Cardiac muscle cell (in vitro differentiated cells and primary cell): ENCODE measurements around the gene MSX1. TPM values are rescaled to one million over a fixed set of nuclear protein-coding genes. Genes with fewer than 3 reads are reported as not detected.

Experiments used
- DNase-seq, 2 donors: peaks; one replicate each; pipeline versions ENCODE4 v3.0.0 to v3.0.0-alpha.2; 2010 to 2017; ENCODE audit warnings: low read depth in 1 of 2, low spot score in 1 of 2
- H3K27ac ChIP-seq: fragments of 200-600 bp; sonication (generic); 2 replicates; pipeline ENCODE4 v1.5.1; 2016
- H3K27me3 ChIP-seq: fragments of 200-600 bp; sonication (generic); 2 replicates; pipeline ENCODE4 v1.6.0; 2016; ENCODE audit warnings: control low read depth
- H3K36me3 ChIP-seq: fragments of 200-600 bp; sonication (generic); 2 replicates; pipeline ENCODE4 v1.5.1; 2016; ENCODE audit warnings: control low read depth
- H3K4me1 ChIP-seq: fragments of 200-600 bp; sonication (generic); 2 replicates; pipeline ENCODE4 v1.8.1; 2017; ENCODE audit warnings: low read depth, mild to moderate bottlenecking, mixed run types
- H3K4me3 ChIP-seq: fragments of 200-600 bp; sonication (generic); 2 replicates; pipeline ENCODE4 v1.5.1; 2016; ENCODE audit warnings: mild to moderate bottlenecking
- H3K9me3 ChIP-seq: fragments of 200-600 bp; sonication (generic); 2 replicates; pipeline ENCODE4 v1.5.1; 2017; ENCODE audit warnings: low read depth, mild to moderate bottlenecking, control low read depth
- polyA plus RNA-seq: library from polyadenylated mRNA; unstranded; fragments of >200 nt; fragmentation: Nextera tagmentation; extraction: Ambion mirVana; gene quantifications from 2 replicates; pipeline ENCODE4 v1.2.1, GENCODE V29; 2016
- total RNA-seq: library from RNA; depleted of rRNA; stranded (reverse); fragments of >200 nt; gene quantifications from 2 replicates; pipeline ENCODE4 v1.2.3, GENCODE V29; 2016
- TF ChIP-seq, protein P1 (sequence below): IDR thresholded peaks from 2 replicates; pipeline ENCODE4 v1.5.1; 2012; ENCODE audit warnings: low read depth, mild to moderate bottlenecking, low read length

Gene MSX1
- total and polyA plus RNA-seq, 2 experiments from 2014 or later: 15.6 to 27.5 TPM

DNA sequence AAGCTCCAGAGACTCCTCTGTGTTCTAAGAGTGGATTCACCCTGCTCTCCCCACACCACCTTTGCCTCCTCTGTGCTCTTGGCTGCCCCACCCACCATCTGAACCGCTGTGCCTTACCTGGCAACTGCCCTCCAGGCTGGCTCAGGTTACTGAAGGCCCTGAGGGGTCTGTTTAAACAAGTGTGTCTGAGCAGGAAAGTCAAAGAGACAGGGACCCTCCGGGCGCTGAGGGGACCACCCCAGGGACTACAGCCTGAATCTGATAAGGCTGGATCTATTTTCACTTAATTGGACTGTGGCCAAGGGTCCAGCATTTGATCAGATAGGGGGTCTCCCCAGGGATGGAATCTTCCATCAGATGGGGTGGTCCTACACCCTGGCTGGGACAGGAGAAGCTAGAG lies 10.4 kb upstream of the MSX1 start:
- TF ChIP-seq, protein P1, sequence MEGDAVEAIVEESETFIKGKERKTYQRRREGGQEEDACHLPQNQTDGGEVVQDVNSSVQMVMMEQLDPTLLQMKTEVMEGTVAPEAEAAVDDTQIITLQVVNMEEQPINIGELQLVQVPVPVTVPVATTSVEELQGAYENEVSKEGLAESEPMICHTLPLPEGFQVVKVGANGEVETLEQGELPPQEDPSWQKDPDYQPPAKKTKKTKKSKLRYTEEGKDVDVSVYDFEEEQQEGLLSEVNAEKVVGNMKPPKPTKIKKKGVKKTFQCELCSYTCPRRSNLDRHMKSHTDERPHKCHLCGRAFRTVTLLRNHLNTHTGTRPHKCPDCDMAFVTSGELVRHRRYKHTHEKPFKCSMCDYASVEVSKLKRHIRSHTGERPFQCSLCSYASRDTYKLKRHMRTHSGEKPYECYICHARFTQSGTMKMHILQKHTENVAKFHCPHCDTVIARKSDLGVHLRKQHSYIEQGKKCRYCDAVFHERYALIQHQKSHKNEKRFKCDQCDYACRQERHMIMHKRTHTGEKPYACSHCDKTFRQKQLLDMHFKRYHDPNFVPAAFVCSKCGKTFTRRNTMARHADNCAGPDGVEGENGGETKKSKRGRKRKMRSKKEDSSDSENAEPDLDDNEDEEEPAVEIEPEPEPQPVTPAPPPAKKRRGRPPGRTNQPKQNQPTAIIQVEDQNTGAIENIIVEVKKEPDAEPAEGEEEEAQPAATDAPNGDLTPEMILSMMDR: no peak
- peaks cover 39% of the 10 kb centered on the region for H3K27me3 ChIP-seq
- DNase-seq: no peak

DNA sequence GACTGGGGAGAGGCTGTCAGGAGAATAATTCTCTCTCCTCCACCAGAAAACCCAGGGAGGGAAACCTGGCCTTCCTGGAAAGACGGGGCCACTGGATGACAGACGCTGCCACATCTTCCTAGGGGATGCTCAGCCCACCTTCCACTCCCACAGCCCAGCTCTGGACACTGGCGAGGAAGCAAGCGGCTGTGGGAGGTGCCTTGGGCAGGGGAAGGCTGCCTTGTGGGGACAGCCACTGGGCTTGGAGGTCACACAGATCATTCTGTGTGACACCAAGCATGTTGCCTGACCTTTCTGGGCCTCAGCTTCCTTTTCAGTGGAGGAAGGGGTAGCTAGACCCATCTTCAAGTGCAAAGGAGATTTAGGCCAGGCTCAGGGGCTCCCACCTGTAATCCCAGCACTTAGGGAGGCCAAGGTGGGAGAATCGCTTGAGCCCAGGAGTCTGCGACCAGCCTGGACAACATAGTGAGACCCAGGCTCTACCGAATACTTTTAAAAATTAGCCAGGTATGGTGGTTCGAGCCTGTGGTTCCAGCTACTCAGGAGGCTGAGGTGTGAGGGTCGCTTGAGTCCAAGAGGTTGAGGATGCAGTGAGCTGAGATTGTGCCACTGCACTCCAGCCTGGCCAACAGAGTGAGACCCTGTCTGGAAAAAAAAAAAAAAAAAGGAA lies 9.8 kb upstream of the MSX1 start:
- H3K9me3 ChIP-seq: no peaks in the 10 kb centered on the region
- H3K4me3 ChIP-seq: no peak overlapping the region
- no peak overlapping the region for H3K27ac ChIP-seq
- no peaks in the 10 kb centered on the region for H3K36me3 ChIP-seq
- H3K4me1 ChIP-seq: no peaks in the 10 kb centered on the region
- no peak for DNase-seq
- TF ChIP-seq, protein P1: no peak
- H3K27me3 ChIP-seq: peaks cover 45% of the 10 kb centered on the region

More for the DNA sequence above, 10.4 kb upstream of the MSX1 start:
- Histone ChIP-seq H3K27ac (no peak overlapping the region), H3K4me1 (no peaks in the 10 kb centered on the region), H3K9me3 (no peaks in the 10 kb centered on the region), H3K36me3 (no peaks in the 10 kb centered on the region), H3K4me3 (no peak overlapping the region)

DNA sequence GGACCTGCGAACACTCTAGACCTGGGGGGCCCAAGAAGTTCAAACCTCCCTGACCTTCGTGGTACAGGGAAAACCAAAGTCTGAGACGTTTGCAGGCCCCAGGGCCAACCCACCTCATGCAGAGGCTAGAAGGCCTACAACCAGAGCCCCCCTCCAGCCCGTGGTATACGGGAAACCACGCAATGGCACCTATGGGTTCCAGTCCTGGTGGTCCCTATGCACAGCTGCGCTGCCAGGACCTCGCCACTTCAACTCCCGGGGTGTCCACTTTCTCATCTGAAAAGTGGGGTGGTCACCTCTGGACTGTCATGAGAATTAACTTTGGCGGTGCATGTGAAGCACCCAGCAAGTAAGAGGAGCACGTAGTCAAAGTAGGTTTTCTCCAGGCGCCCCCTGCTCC lies 8.4 kb upstream of the MSX1 start:
- no peak overlapping the region for H3K4me3 ChIP-seq
- peaks cover 59% of the 10 kb centered on the region for H3K27me3 ChIP-seq
- no peak for DNase-seq
- H3K27ac ChIP-seq: no peak overlapping the region
- H3K4me1 ChIP-seq: no peaks in the 10 kb centered on the region
- TF ChIP-seq, protein P1: no peak
- H3K36me3 ChIP-seq: no peaks in the 10 kb centered on the region
- H3K9me3 ChIP-seq: no peaks in the 10 kb centered on the region

DNA sequence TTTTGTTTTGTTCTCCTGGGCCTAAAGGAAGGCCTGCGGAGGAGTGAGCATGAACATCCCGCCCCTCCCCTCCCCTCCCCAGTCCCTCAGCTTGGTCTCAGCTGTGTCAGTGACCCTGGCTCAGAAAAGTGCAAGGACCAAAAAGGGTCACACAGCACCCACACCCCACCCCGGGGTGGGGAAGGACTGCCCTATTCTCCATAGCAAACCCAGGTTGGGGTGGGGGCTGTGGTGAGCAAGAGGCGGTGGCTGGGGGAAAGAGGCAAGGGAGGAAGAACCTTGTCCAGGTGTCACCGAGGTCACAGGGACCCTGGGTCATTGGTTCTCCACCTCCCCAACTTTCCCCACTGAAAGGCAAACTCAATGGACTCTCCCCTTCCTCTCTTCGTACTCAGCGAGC lies 7.6 kb upstream of the MSX1 start:
- H3K36me3 ChIP-seq: no peaks in the 10 kb centered on the region
- no peaks in the 10 kb centered on the region for H3K4me1 ChIP-seq
- peaks cover 67% of the 10 kb centered on the region for H3K27me3 ChIP-seq
- no peaks in the 10 kb centered on the region for H3K9me3 ChIP-seq
- TF ChIP-seq, protein P1: no peak
- no peak overlapping the region for H3K27ac ChIP-seq
- H3K4me3 ChIP-seq: no peak overlapping the region
- DNase-seq: no peak

DNA sequence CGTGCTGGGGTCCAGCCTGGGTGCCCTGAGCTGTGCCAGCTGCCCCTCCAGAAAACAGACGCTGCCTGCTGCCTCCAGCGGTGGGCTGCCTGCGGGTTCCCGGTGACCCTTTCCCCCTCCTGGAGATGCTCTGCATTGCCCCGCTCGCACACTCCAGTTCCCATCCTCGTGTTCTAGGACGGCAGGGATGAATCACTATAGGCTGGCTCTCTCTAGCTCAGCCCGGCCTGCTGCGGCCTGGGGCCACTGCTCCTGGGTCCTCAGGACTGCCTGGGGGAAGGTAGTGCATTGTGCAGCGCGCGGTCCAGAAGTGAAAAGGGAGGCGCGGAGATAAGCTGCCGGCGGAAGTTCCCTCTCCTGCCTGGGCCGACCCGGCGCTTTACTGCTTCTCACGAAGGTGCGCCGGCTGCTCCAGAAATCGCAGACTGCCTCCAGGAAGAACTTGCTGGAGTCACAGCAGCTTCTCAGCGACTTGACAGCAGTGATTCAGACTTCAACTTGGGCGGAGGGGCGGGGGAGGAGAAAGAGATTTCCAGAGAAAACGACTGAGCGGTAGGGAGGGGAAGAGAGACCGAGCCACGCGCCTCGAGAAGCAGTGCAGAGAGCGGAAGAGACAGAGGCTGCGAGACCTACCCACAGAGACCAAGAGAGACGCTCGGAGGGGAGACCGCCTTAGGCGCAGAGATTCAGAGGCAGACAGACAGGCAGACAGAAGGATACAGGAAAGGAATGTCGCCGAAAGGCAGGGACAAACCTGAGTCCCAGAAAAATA lies 6.7 kb upstream of the MSX1 start:
- TF ChIP-seq, protein P1: peak; percentile 33
- Histone ChIP-seq H3K4me1 (no peaks in the 10 kb centered on the region), H3K27me3 (peaks cover 76% of the 10 kb centered on the region), H3K9me3 (no peaks in the 10 kb centered on the region), H3K4me3 (no peak overlapping the region), H3K27ac (no peak overlapping the region), H3K36me3 (no peaks in the 10 kb centered on the region)
- DNase-seq: peak in 1 of 2 donors; percentile 69
